Activated naive CD4-positive, alpha-beta T cell treated with anti-CD3 and anti-CD28 coated beads, Interleukin-2, amount 50 U/mL, for 16 hours (primary cell): ENCODE data around the gene RGS10.

Experiments used
- DNase-seq: peaks from one replicate; pipeline ENCODE4 v3.0.0-alpha.2; 2020

The RGS10 gene

GRCh38 chr10:119495545-119495944 lies 47.0 kb downstream of the RGS10 start:
- no peak for DNase-seq

- DNase-seq, result no peak
These were observed 47.5 kb downstream of the RGS10 start for GRCh38 chr10:119495021-119495505.

GRCh38 chr10:119494236-119495020 lies 48.1 kb downstream of the RGS10 start:
- no peak for DNase-seq

- no peak for DNase-seq
These were observed 49.4 kb downstream of the RGS10 start for GRCh38 chr10:119493155-119493554.

GRCh38 chr10:119491966-119492757 lies 50.4 kb downstream of the RGS10 start:
- no peak for DNase-seq

GRCh38 chr10:119489991-119490326 lies 52.6 kb downstream of the RGS10 start:
- DNase-seq, result no peak

- DNase-seq, result no peak
These were observed 53.8 kb downstream of the RGS10 start for GRCh38 chr10:119488675-119489074.

- DNase-seq, result no peak
These were observed 58.7 kb downstream of the RGS10 start for GRCh38 chr10:119483839-119484238.

- DNase-seq, result no peak
These were observed 59.5 kb downstream of the RGS10 start for GRCh38 chr10:119483001-119483400.

GRCh38 chr10:119481781-119482426 lies 60.6 kb downstream of the RGS10 start:
- DNase-seq, result no peak

- DNase-seq, result no peak
These were observed 61.9 kb downstream of the RGS10 start for GRCh38 chr10:119480667-119481066.

- no peak for DNase-seq
These were observed 63.0 kb downstream of the RGS10 start for GRCh38 chr10:119479532-119479931.

GRCh38 chr10:119478811-119479341 lies 63.6 kb downstream of the RGS10 start:
- no peak for DNase-seq

- no peak for DNase-seq
These were observed 64.3 kb downstream of the RGS10 start for GRCh38 chr10:119478111-119478802.

GRCh38 chr10:119477444-119477843 lies 65.1 kb downstream of the RGS10 start:
- no peak for DNase-seq

GRCh38 chr10:119474606-119475005 lies 67.9 kb downstream of the RGS10 start:
- no peak for DNase-seq

- no peak for DNase-seq
These were observed 68.7 kb downstream of the RGS10 start for GRCh38 chr10:119473771-119474170.

- no peak for DNase-seq
These were observed 71.4 kb downstream of the RGS10 start for GRCh38 chr10:119470920-119471702.

GRCh38 chr10:119469846-119470245 lies 72.7 kb downstream of the RGS10 start:
- no peak for DNase-seq

GRCh38 chr10:119469325-119469707 lies 73.2 kb downstream of the RGS10 start:
- no peak for DNase-seq

GRCh38 chr10:119468542-119469324 lies 73.8 kb downstream of the RGS10 start:
- DNase-seq, result no peak
